ENCODE results near the gene COL8A2. TPM values are rescaled to one million over a fixed set of nuclear protein-coding genes. Genes with fewer than 3 reads are reported as not detected.

Gene COL8A2
- total RNA-seq, 1 experiment from 2014 or later, result 2.3 TPM

GRCh38 chr1:36157973-36158826 is 33.2 kb upstream of the COL8A2 start (continued):
- TF ChIP-seq E2F4 (CRISPR knock-in tag; IDR thresholded peaks at IDR 0.05; ENCODE audit: borderline replicate concordance, low read depth) (no peak), ZNF671 (CRISPR knock-in tag; IDR thresholded peaks at IDR 0.05) (no peak), TP53 (CRISPR knock-in tag; IDR thresholded peaks at IDR 0.05) (no peak), ZNF423 (CRISPR knock-in tag; IDR thresholded peaks at IDR 0.05) (no peak), ZNF219 (CRISPR knock-in tag; IDR thresholded peaks at IDR 0.05; ENCODE audit: borderline replicate concordance) (no peak)

GRCh38 chr1:36157115-36157903 is 32.3 kb upstream of the COL8A2 start:
- Mint-ChIP-seq H3K36me3 (no peaks in the 10 kb centered on the region), H3K4me1 (peaks cover 47% of the 10 kb centered on the region), H3K27me3 (ENCODE audit: low read depth) (peaks cover 31% of the 10 kb centered on the region), H3K27ac (no peak overlapping the region; the same call in 1 of the 2 replicates), H3K4me3 (peak overlapping the region; percentile 79), H3K9me3 (no peaks in the 10 kb centered on the region)
- DNase-seq (ENCODE audit: low spot score) (no peak), ATAC-seq (no peak)
- TF ChIP-seq TCF7 (CRISPR knock-in tag; IDR thresholded peaks at IDR 0.05; ENCODE audit: low read depth) (no peak), MYBL2 (CRISPR knock-in tag; IDR thresholded peaks at IDR 0.05) (peak; percentile 33; the same call in 1 of the 2 replicates), AFF4 (CRISPR knock-in tag; IDR thresholded peaks at IDR 0.05; ENCODE audit: borderline replicate concordance) (no peak), ZNF423 (CRISPR knock-in tag; IDR thresholded peaks at IDR 0.05) (no peak), E2F1 (CRISPR knock-in tag; IDR thresholded peaks at IDR 0.05) (no peak), RELA (CRISPR knock-in tag; IDR thresholded peaks at IDR 0.05; ENCODE audit: borderline replicate concordance) (no peak), ZNF232 (CRISPR knock-in tag; IDR thresholded peaks at IDR 0.05) (no peak), ATF6 (CRISPR knock-in tag; IDR thresholded peaks at IDR 0.05) (no peak), ZNF219 (CRISPR knock-in tag; IDR thresholded peaks at IDR 0.05; ENCODE audit: borderline replicate concordance) (no peak), SP1 (CRISPR knock-in tag; conservative IDR thresholded peaks at IDR 0.05) (0 out of 2 replicates have a peak, but pooled peaks have one; percentile 71), ELF4 (CRISPR knock-in tag; IDR thresholded peaks at IDR 0.05; ENCODE audit: low read depth) (no peak)
- ChIA-PET POLR2A (interaction anchor here (1.4 to 1.8 kb wide), 4 partner anchors 19 to 67 kb away, joined by 4 to 12 read pairs (median 7); partner anchors contain the start of gene THRAP3), CTCF (interaction anchor here (1.2 to 2.6 kb wide), 10 partner anchors 19 to 185 kb away, joined by 4 to 20 read pairs (median 7); partner anchors contain the start of gene THRAP3)
